ENCODE measurements around the gene UTY. TPM values are rescaled to one million over a fixed set of nuclear protein-coding genes. Genes with fewer than 3 reads are reported as not detected.

UTY gene
- polyA plus RNA-seq (ENCODE audit: low read depth in 6 of 6): 10 to 100 TPM in 1 of 6 donors, not detected in 5; 20.5 TPM

DNA sequence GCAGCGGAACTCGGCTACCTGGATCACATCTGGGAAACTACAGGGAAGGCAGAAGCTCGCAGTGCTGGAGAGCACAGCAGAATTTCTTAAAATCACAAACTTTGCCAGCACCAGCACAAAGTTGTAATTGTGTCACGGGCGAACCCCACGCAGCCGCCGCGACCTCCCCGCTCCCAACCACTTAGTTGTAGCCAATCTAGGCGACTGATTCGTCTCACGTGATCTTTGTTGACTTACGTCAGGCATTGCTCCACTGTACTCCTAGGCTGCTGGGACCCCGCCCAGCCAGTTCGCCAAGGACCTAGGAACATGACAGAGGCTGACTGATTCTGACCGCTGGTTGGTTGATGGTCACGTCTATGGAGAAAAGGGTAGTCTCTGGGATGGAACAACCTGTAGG, at the start of gene UTY:
Gene UTY, minus strand, starts transcription at position 206 of the 400 bp plus-strand sequence. CDS start 368 bp downstream, outside the sequence.
- Mint-ChIP-seq H3K4me3 (peak within 1 kb of the TSS in 2 of 8 donors; percentile 87 to 92), H3K27ac (peak within 1 kb of the TSS in 1 of 6 donors; percentile 96), H3K27me3 (no peaks in the 10 kb centered on the region), H3K4me1 (peaks cover 0 to 6% (median 0%) of the 10 kb centered on the region in 3 donors), H3K36me3 (no peaks in the 10 kb centered on the region), H3K9me3 (peaks cover 0 to 2% (median 0%) of the 10 kb centered on the region in 7 donors)
- ATAC-seq (ENCODE audit: low read depth in 2 of 2) (peak in 1 of 2 donors; percentile 90), DNase-seq (no peak)

DNA sequence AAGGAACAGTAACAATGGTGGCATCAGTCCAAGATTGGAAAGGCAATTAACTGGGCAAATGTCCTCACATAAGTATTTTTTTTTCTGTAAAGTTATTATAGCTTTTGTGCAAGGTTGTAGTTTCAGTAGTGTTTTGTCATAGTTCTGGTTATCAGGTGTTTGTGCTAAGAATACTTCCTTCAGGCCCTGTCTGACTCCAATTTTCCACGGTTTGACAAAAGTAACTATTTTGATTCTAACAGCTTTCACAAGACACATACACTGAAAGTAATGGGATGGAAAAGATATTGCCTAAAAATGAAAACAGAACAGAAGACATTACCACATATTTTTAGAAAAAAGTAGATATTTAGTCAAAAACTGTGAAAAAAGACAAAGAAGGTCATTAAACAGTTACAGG, 40.6 kb upstream of the UTY start:
- H3K36me3 Mint-ChIP-seq: no peaks in the 10 kb centered on the region
- H3K27ac Mint-ChIP-seq: no peak overlapping the region
- DNase-seq (no peak), ATAC-seq (ENCODE audit: low read depth in 2 of 2) (no peak)
- H3K4me3 Mint-ChIP-seq: no peak overlapping the region
- H3K27me3 Mint-ChIP-seq: peaks cover 0 to 17% (median 11%) of the 10 kb centered on the region in 3 donors
- H3K4me1 Mint-ChIP-seq: no peaks in the 10 kb centered on the region
- no peaks in the 10 kb centered on the region for H3K9me3 Mint-ChIP-seq

- ATAC-seq (ENCODE audit: low read depth in 2 of 2) (no peak), DNase-seq (no peak)
- Mint-ChIP-seq H3K36me3 (no peaks in the 10 kb centered on the region), H3K27me3 (peaks cover 0 to 6% (median 0%) of the 10 kb centered on the region in 3 donors), H3K27ac (no peak overlapping the region), H3K9me3 (peaks cover 0 to 1% (median 0%) of the 10 kb centered on the region in 7 donors), H3K4me3 (no peak overlapping the region), H3K4me1 (no peaks in the 10 kb centered on the region)
Measured at GRCh38 chrY:13501215-13501614, 21.4 kb upstream of the UTY start.

DNA sequence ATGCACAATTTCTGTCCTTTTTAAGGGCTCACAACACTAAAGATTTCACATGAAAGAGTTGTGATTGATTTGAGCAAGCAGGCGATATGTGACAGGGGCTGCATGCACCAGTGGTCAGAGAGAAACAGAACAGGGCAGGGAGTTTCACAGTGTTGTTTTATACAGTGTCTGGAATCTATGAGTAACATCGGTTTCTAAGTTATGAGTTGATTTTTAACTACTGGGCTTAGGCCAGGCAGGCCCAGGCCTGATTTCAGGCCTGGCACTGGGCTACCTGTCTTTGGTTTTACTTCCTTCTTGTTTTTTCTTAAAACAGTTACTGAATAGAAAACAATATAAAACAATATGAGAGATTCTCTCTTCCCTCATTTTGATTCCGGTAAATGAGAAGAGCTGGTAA, 13.9 kb upstream of the UTY start:
- no peaks in the 10 kb centered on the region for H3K9me3 Mint-ChIP-seq
- H3K27me3 Mint-ChIP-seq: peaks cover 0 to 5% (median 0%) of the 10 kb centered on the region in 3 donors
- H3K4me1 Mint-ChIP-seq: no peaks in the 10 kb centered on the region
- DNase-seq (no peak), ATAC-seq (ENCODE audit: low read depth in 2 of 2) (no peak)
- H3K27ac Mint-ChIP-seq: no peak overlapping the region
- H3K4me3 Mint-ChIP-seq: no peak overlapping the region
- no peaks in the 10 kb centered on the region for H3K36me3 Mint-ChIP-seq

DNA sequence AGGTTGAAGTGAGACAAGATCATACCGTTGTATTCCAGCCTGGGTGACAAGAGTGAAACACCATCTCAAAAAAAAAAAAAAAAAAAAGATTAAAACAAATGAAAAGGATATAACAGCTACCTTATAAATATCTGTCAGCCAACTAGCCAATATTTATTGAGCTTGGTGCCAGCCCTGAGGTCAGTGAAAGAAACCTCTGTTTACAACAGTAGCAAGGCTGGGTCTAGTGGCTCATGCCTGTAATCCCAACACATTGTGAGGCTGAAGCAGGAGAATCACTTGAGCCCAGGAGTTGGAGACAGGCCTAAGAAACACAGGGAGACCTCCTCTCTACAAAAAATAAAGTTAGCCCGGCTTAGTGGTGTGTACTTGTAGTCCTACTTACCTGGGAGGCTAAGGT, 12.6 kb upstream of the UTY start:
- DNase-seq (no peak), ATAC-seq (ENCODE audit: low read depth in 2 of 2) (no peak)
- H3K4me1 Mint-ChIP-seq: no peaks in the 10 kb centered on the region
- H3K4me3 Mint-ChIP-seq: no peak overlapping the region
- no peaks in the 10 kb centered on the region for H3K9me3 Mint-ChIP-seq
- H3K27me3 Mint-ChIP-seq: peaks cover 0 to 5% (median 0%) of the 10 kb centered on the region in 3 donors
- no peak overlapping the region for H3K27ac Mint-ChIP-seq
- no peaks in the 10 kb centered on the region for H3K36me3 Mint-ChIP-seq

- H3K36me3 Mint-ChIP-seq: no peaks in the 10 kb centered on the region
- H3K27me3 Mint-ChIP-seq: peaks cover 0 to 5% (median 0%) of the 10 kb centered on the region in 3 donors
- no peaks in the 10 kb centered on the region for H3K4me1 Mint-ChIP-seq
- DNase-seq: no peak
- no peak overlapping the region for H3K4me3 Mint-ChIP-seq
- no peak overlapping the region for H3K27ac Mint-ChIP-seq
- no peaks in the 10 kb centered on the region for H3K9me3 Mint-ChIP-seq
- no peak for ATAC-seq (ENCODE audit: low read depth in 2 of 2)
Measured at GRCh38 chrY:13488738-13489137, 8.9 kb upstream of the UTY start.

DNA sequence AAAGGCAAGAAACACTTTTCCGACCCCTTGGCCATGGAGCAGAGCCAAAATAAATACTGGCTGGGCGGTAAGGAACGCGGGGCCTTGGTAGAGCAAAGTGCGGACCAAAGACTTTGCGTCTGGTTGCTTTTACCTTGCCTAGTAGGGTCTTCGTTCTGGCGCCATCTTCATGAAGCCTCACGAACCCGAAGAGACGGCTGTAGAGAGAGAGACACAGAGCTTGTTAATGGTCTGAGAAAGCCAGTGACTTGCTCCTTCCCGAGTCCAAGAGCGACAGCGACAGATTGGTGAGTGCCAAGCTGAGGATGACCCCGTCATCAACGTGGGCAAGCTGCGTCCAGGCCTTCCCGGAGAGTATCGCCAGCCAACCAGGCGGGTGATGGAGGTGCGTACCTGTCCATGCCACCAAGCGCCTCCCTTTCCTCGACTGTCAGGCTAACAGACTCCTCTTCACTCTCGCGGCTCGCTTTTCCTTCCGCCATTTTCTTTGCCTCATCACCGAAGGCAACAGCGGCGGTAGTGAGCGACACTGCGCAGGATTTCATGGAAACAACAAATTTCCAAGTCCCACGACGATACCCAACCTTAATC, 617 bp downstream of the UTY start:
- no peak for DNase-seq
- ATAC-seq (ENCODE audit: low read depth in 2 of 2): peak in 1 of 2 donors; percentile 60
- no peaks in the 10 kb centered on the region for H3K27me3 Mint-ChIP-seq
- H3K9me3 Mint-ChIP-seq: peaks cover 0 to 2% (median 0%) of the 10 kb centered on the region in 7 donors
- peak overlapping the region in 1 of 6 donors; percentile 96 for H3K27ac Mint-ChIP-seq
- H3K4me3 Mint-ChIP-seq: peak overlapping the region in 2 of 8 donors; percentile 87 to 92
- no peaks in the 10 kb centered on the region for H3K36me3 Mint-ChIP-seq
- peaks cover 0 to 8% (median 0%) of the 10 kb centered on the region in 3 donors for H3K4me1 Mint-ChIP-seq

DNA sequence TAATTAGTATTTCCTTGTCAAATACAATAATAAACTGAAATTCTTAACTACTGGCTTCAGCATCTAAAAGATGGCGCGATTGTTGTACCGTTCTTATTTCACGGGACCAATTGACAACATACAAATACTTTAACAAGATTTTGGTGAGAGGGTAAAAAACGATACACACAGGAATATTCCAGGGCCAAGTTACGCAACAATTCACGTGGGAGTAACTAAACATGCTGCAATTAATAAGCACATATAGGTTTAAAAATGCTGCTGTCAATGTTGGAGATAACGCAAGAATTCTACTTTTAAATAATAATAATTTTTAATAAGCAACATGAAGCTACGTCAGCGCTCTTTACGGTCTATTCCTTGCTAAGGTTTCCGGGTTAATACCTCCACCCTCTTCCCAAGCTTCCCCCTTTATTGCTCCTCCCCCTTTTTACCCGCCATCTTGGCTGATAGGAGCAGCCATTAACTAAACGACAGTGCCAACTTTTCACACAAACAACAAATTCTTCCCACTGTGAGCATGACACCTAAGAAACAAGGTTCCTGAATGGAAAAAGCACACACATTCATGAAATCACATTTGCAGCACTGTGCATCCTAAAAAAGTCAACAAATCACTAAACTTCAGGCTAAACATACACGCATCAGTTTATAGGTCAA, 1.6 kb downstream of the UTY start:
- ATAC-seq (ENCODE audit: low read depth in 2 of 2) (peak in 1 of 2 donors; percentile 51), DNase-seq (no peak)
- Mint-ChIP-seq H3K4me1 (peaks cover 0 to 12% (median 0%) of the 10 kb centered on the region in 3 donors), H3K4me3 (peak overlapping the region in 2 of 8 donors; percentile 87 to 92), H3K27me3 (no peaks in the 10 kb centered on the region), H3K27ac (peak overlapping the region in 1 of 6 donors; percentile 96), H3K9me3 (peaks cover 0 to 2% (median 0%) of the 10 kb centered on the region in 7 donors), H3K36me3 (no peaks in the 10 kb centered on the region)

- Mint-ChIP-seq H3K4me1 (peaks cover 0 to 14% (median 0%) of the 10 kb centered on the region in 3 donors), H3K27ac (no peak overlapping the region), H3K4me3 (peak overlapping the region in 1 of 8 donors; percentile 30), H3K9me3 (peaks cover 0 to under 1% (median 0%) of the 10 kb centered on the region in 7 donors), H3K36me3 (no peaks in the 10 kb centered on the region), H3K27me3 (no peaks in the 10 kb centered on the region)
- no peak for DNase-seq
- ATAC-seq (ENCODE audit: low read depth in 2 of 2): no peak
Measured at GRCh38 chrY:13474997-13475396, 4.8 kb downstream of the UTY start.

DNA sequence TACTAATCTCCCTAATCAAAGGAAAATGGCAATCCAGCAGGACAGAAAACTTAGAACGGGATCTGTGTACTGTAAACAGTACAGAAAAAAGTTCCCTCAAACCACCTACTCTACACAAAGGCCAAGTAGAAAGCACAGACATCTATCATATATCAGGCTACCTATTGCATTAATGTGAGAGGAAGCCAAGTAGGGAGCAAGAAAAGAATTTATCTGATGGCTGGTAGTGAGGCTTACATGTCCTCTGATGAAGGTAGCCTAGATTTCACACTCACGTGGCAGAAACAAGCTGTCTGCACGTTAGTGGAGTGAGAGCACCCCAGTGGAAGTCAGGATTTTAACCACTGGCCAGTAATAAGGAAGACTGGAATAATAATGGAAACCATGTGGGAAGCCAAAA, 28.3 kb downstream of the UTY start:
- H3K27ac Mint-ChIP-seq: no peak overlapping the region

GRCh38 chrY:13450596-13451130, 29.2 kb downstream of the UTY start:
- Mint-ChIP-seq H3K4me3 (no peak overlapping the region), H3K36me3 (no peaks in the 10 kb centered on the region), H3K27me3 (no peaks in the 10 kb centered on the region), H3K4me1 (peaks cover 0 to 16% (median 0%) of the 10 kb centered on the region in 3 donors), H3K9me3 (no peaks in the 10 kb centered on the region), H3K27ac (peak overlapping the region in 1 of 6 donors; percentile 41)
- ATAC-seq (ENCODE audit: low read depth in 2 of 2) (no peak), DNase-seq (no peak)

More for the DNA sequence above, 28.3 kb downstream of the UTY start:
- Mint-ChIP-seq H3K4me1 (peaks cover 0 to 19% (median 0%) of the 10 kb centered on the region in 3 donors), H3K4me3 (no peak overlapping the region), H3K27me3 (no peaks in the 10 kb centered on the region), H3K9me3 (no peaks in the 10 kb centered on the region), H3K36me3 (no peaks in the 10 kb centered on the region)
- DNase-seq (no peak), ATAC-seq (ENCODE audit: low read depth in 2 of 2) (no peak)

DNA sequence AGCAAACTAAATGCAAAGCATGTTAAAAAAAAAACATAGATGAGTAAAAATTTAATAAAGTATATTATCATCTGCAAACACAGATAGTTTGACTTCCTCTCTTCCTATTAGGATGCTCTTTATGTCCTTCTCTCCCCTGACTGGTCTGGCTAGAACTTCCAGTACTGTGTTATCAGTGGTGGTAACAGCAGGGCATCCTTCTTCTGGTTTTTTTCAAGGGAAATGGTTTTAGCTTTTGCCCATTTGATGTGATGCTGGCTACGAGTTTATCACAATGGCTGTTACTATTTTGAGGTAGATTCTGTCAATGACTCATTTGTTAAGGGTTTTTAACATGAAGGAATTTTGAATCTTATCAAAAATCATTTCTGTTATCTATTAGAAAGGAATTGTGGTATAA, 34.3 kb downstream of the UTY start:
- Mint-ChIP-seq H3K4me3 (no peak overlapping the region), H3K27me3 (no peaks in the 10 kb centered on the region), H3K27ac (no peak overlapping the region), H3K36me3 (no peaks in the 10 kb centered on the region), H3K9me3 (no peaks in the 10 kb centered on the region), H3K4me1 (no peaks in the 10 kb centered on the region)
- ATAC-seq (ENCODE audit: low read depth in 2 of 2) (no peak), DNase-seq (no peak)

DNA sequence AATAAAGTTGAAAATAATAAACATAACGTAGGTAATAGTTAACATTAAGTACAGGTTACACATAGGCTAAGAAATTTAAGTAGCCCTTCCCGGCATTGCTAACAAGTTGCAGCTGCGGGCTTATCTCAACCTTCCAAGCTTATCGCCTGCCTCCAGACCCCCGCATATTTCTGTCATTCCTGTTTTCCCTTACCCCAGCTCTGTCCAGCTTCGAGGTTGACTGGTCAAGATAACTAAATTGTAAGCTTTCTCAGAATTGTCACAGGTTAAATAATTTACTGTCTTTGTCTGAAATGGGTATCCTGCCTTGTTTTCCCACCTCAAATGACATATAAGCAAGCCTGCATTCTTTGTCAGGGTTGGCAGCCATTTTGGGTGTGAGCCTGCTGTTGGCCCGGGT, 36.7 kb downstream of the UTY start:
- Mint-ChIP-seq H3K27me3 (no peaks in the 10 kb centered on the region), H3K27ac (no peak overlapping the region)

GRCh38 chrY:13440811-13441210, 39.0 kb downstream of the UTY start:
- Mint-ChIP-seq H3K4me1 (peaks cover 0 to 17% (median 0%) of the 10 kb centered on the region in 3 donors), H3K36me3 (no peaks in the 10 kb centered on the region), H3K27me3 (no peaks in the 10 kb centered on the region), H3K4me3 (no peak overlapping the region), H3K27ac (no peak overlapping the region), H3K9me3 (no peaks in the 10 kb centered on the region)
- no peak for ATAC-seq (ENCODE audit: low read depth in 2 of 2)
- no peak for DNase-seq

More for the DNA sequence above, 36.7 kb downstream of the UTY start:
- H3K9me3 Mint-ChIP-seq: no peaks in the 10 kb centered on the region
- peaks cover 0 to 6% (median 0%) of the 10 kb centered on the region in 3 donors for H3K4me1 Mint-ChIP-seq
- ATAC-seq (ENCODE audit: low read depth in 2 of 2) (no peak), DNase-seq (no peak)
- H3K4me3 Mint-ChIP-seq: no peak overlapping the region
- H3K36me3 Mint-ChIP-seq: no peaks in the 10 kb centered on the region

All from naive B cell (primary cell).